Measurements from ENCODE around the gene SYCE3. TPM values are rescaled to one million over a fixed set of nuclear protein-coding genes. Genes with fewer than 3 reads are reported as not detected.
"Not testable (repeated sequence)": the region's sequence is repeated elsewhere in the genome, so short reads cannot be mapped to it uniquely, and the experiment has no call there.

Gene SYCE3
- total and polyA plus RNA-seq, 2 experiments from 2014 or later, result not detected

DNA sequence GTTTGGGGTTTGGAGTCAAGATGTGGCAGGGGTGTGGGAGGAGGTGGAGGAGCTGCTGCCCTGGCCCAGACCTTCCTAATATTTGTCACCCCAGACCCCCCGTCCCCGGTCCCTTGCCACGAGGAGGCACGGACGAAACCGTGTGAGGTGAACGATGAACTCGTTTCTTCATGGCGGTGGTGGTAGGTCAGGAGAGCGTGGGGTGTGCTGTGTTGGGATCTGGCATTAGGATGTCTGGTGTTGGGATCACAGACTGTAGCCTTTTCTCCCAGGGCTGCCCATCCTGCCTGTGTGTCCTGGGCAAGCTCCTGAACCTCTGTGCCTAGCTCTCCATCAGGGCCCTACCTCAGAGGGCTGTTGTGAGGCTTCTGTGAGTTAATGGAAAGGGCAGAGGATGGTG is 46.3 kb upstream of the SYCE3 start:
- no peak overlapping the region for H3K4me2 ChIP-seq
- peaks cover 28% of the 10 kb centered on the region for H3K27me3 ChIP-seq (ENCODE audit: insufficient read depth)
- H3K36me3 ChIP-seq (ENCODE audit: insufficient read depth), result no peaks in the 10 kb centered on the region
- no peaks in the 10 kb centered on the region for H3K9me3 Mint-ChIP-seq
- H3K27me3 Mint-ChIP-seq (ENCODE audit: insufficient read depth, low read depth, poor library complexity), result peaks cover 38% of the 10 kb centered on the region
- H3K4me3 ChIP-seq, result no peak overlapping the region
- no peak overlapping the region for H3K27ac ChIP-seq (ENCODE audit: low read depth)
- no peak for DNase-seq (ENCODE audit: low spot score)
- no peaks in the 10 kb centered on the region for H3K9me2 ChIP-seq (ENCODE audit: insufficient read depth)
- TF ChIP-seq NANOG (IDR thresholded peaks at IDR 0.05; ENCODE audit: borderline replicate concordance) (no peak), JUNB (IDR thresholded peaks at IDR 0.05; ENCODE audit: unreplicated experiment) (no peak), ZNF114 (CRISPR knock-in tag; IDR thresholded peaks at IDR 0.05) (no peak), CREB1 (CRISPR knock-in tag; IDR thresholded peaks at IDR 0.05; ENCODE audit: low read depth) (no peak), EZH2 (IDR thresholded peaks at IDR 0.05; ENCODE audit: low read depth, unreplicated experiment) (no peak), POLR2AphosphoS5 (IDR thresholded peaks at IDR 0.05; ENCODE audit: low read depth) (no peak), EZH2phosphoT487 (IDR thresholded peaks at IDR 0.05; ENCODE audit: unreplicated experiment) (no peak), STAT1 (IDR thresholded peaks at IDR 0.05; ENCODE audit: unreplicated experiment) (no peak), ZNF331 (CRISPR knock-in tag; IDR thresholded peaks at IDR 0.05; ENCODE audit: low read depth) (no peak)
- TF ChIP-seq, protein P1, sequence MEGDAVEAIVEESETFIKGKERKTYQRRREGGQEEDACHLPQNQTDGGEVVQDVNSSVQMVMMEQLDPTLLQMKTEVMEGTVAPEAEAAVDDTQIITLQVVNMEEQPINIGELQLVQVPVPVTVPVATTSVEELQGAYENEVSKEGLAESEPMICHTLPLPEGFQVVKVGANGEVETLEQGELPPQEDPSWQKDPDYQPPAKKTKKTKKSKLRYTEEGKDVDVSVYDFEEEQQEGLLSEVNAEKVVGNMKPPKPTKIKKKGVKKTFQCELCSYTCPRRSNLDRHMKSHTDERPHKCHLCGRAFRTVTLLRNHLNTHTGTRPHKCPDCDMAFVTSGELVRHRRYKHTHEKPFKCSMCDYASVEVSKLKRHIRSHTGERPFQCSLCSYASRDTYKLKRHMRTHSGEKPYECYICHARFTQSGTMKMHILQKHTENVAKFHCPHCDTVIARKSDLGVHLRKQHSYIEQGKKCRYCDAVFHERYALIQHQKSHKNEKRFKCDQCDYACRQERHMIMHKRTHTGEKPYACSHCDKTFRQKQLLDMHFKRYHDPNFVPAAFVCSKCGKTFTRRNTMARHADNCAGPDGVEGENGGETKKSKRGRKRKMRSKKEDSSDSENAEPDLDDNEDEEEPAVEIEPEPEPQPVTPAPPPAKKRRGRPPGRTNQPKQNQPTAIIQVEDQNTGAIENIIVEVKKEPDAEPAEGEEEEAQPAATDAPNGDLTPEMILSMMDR (conservative IDR thresholded peaks at IDR 0.05; ENCODE audit: low read depth in 2 of 2), result no peak
- TF ChIP-seq, protein P2, sequence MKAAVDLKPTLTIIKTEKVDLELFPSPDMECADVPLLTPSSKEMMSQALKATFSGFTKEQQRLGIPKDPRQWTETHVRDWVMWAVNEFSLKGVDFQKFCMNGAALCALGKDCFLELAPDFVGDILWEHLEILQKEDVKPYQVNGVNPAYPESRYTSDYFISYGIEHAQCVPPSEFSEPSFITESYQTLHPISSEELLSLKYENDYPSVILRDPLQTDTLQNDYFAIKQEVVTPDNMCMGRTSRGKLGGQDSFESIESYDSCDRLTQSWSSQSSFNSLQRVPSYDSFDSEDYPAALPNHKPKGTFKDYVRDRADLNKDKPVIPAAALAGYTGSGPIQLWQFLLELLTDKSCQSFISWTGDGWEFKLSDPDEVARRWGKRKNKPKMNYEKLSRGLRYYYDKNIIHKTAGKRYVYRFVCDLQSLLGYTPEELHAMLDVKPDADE (IDR thresholded peaks at IDR 0.05), result no peak
- TF ChIP-seq, protein P3, sequence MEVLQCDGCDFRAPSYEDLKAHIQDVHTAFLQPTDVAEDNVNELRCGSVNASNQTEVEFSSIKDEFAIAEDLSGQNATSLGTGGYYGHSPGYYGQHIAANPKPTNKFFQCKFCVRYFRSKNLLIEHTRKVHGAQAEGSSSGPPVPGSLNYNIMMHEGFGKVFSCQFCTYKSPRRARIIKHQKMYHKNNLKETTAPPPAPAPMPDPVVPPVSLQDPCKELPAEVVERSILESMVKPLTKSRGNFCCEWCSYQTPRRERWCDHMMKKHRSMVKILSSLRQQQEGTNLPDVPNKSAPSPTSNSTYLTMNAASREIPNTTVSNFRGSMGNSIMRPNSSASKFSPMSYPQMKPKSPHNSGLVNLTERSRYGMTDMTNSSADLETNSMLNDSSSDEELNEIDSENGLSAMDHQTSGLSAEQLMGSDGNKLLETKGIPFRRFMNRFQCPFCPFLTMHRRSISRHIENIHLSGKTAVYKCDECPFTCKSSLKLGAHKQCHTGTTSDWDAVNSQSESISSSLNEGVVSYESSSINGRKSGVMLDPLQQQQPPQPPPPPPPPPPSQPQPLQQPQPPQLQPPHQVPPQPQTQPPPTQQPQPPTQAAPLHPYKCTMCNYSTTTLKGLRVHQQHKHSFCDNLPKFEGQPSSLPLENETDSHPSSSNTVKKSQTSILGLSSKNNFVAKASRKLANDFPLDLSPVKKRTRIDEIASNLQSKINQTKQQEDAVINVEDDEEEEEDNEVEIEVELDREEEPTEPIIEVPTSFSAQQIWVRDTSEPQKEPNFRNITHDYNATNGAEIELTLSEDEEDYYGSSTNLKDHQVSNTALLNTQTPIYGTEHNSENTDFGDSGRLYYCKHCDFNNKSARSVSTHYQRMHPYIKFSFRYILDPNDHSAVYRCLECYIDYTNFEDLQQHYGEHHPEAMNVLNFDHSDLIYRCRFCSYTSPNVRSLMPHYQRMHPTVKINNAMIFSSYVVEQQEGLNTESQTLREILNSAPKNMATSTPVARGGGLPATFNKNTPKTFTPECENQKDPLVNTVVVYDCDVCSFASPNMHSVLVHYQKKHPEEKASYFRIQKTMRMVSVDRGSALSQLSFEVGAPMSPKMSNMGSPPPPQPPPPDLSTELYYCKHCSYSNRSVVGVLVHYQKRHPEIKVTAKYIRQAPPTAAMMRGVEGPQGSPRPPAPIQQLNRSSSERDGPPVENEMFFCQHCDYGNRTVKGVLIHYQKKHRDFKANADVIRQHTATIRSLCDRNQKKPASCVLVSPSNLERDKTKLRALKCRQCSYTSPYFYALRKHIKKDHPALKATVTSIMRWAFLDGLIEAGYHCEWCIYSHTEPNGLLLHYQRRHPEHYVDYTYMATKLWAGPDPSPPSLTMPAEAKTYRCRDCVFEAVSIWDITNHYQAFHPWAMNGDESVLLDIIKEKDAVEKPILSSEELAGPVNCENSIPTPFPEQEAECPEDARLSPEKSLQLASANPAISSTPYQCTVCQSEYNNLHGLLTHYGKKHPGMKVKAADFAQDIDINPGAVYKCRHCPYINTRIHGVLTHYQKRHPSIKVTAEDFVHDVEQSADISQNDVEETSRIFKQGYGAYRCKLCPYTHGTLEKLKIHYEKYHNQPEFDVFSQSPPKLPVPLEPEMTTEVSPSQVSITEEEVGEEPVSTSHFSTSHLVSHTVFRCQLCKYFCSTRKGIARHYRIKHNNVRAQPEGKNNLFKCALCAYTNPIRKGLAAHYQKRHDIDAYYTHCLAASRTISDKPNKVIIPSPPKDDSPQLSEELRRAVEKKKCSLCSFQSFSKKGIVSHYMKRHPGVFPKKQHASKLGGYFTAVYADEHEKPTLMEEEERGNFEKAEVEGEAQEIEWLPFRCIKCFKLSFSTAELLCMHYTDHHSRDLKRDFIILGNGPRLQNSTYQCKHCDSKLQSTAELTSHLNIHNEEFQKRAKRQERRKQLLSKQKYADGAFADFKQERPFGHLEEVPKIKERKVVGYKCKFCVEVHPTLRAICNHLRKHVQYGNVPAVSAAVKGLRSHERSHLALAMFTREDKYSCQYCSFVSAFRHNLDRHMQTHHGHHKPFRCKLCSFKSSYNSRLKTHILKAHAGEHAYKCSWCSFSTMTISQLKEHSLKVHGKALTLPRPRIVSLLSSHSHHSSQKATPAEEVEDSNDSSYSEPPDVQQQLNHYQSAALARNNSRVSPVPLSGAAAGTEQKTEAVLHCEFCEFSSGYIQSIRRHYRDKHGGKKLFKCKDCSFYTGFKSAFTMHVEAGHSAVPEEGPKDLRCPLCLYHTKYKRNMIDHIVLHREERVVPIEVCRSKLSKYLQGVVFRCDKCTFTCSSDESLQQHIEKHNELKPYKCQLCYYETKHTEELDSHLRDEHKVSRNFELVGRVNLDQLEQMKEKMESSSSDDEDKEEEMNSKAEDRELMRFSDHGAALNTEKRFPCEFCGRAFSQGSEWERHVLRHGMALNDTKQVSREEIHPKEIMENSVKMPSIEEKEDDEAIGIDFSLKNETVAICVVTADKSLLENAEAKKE (CRISPR knock-in tag; IDR thresholded peaks at IDR 0.05), result no peak
- no peak overlapping the region for H2AFZ ChIP-seq
- H4K20me1 ChIP-seq (replicated peaks; ENCODE audit: insufficient read depth), result no peaks in the 10 kb centered on the region; the same call in 1 of the 2 replicates
- no peaks in the 10 kb centered on the region for H3K79me2 ChIP-seq (replicated peaks; ENCODE audit: insufficient read depth)
- no peaks in the 10 kb centered on the region; the same call in 1 of the 2 replicates for H3F3A ChIP-seq (replicated peaks; ENCODE audit: low read depth)
- ATAC-seq, result no peak
- no peak overlapping the region for H3K4me3 Mint-ChIP-seq
- peaks cover 13% of the 10 kb centered on the region for H3K4me1 Mint-ChIP-seq
- H3K4me1 ChIP-seq (ENCODE audit: insufficient read depth), result no peaks in the 10 kb centered on the region; the same call in 1 of the 2 replicates
- H3K36me3 Mint-ChIP-seq (ENCODE audit: low read depth), result no peaks in the 10 kb centered on the region
- H3K27ac Mint-ChIP-seq, result no peak overlapping the region

DNA sequence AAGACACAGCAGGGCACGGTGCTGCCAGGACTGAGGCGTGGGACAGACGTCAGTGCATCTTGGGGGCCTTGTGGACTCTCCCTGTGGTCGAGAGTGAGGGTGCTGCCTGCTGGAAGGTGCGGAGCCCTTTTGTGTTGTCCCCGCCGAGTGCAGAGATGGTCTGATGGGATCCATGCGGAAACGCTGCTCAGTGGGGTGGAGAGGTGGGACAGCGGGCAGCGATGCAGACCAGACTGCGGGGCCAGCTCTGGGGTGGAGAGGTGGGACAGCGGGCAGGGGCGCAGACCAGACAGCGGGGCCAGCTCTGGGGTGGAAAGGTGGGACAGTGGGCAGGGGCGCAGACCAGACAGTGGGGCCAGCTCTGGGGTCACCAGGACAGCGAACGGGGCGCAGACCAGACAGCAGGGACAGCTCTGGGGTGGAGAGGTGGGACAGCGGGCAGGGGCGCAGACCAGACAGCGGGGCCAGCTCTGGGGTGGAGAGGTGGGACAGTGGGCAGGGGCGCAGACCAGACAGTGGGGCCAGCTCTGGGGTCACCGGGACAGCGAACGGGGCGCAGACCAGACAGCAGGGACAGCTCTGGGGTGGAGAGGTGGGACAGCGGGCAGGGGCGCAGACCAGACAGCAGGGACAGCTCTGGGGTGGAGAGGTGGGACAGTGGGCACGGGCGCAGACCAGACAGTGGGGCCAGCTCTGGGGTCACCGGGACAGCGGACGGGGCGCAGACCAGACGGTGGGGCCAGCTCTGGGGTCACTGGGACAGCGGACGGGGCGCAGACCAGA is 45.5 kb upstream of the SYCE3 start:
- H3K27ac Mint-ChIP-seq; DNase-seq (ENCODE audit: low spot score); H3K4me1 Mint-ChIP-seq; H4K20me1 ChIP-seq (replicated peaks; ENCODE audit: insufficient read depth); H3K36me3 ChIP-seq (ENCODE audit: insufficient read depth); H3F3A ChIP-seq (replicated peaks; ENCODE audit: low read depth); H3K4me3 ChIP-seq; H3K9me3 Mint-ChIP-seq; H3K4me1 ChIP-seq (ENCODE audit: insufficient read depth); H3K9me2 ChIP-seq (ENCODE audit: insufficient read depth); H2AFZ ChIP-seq; H3K4me3 Mint-ChIP-seq; H3K36me3 Mint-ChIP-seq (ENCODE audit: low read depth); ATAC-seq; H3K27ac ChIP-seq (ENCODE audit: low read depth); H3K79me2 ChIP-seq (replicated peaks; ENCODE audit: insufficient read depth); H3K4me2 ChIP-seq: not testable (repeated sequence)
- H3K27me3 Mint-ChIP-seq (ENCODE audit: insufficient read depth, low read depth, poor library complexity), result peaks cover 42% of the 10 kb centered on the region
- H3K27me3 ChIP-seq (ENCODE audit: insufficient read depth), result peaks cover 34% of the 10 kb centered on the region

All from GM23338 (cell line).